ENCODE data around the gene CCDC30. TPM values are rescaled to one million over a fixed set of nuclear protein-coding genes. Genes with fewer than 3 reads are reported as not detected.

Gene CCDC30
- total RNA-seq, 4 donors from 2014 or later, result 0.38 to 2.2 (median 1.0) TPM

GRCh38 chr1:42518908-42519307 is 55.8 kb downstream of the CCDC30 start:
- intact Hi-C loops (cut with DNase I; ENCODE audit: low total_unique reads), result no loop called here
- no peak overlapping the region for H3K4me3 ChIP-seq (ENCODE audit: low read depth, poor library complexity, severe bottlenecking)
- no peak for TF ChIP-seq CTCF (IDR thresholded peaks at IDR 0.05)
- TF ChIP-seq POLR2A (IDR thresholded peaks at IDR 0.05), result no peak
- DNase-seq (ENCODE audit: low spot score in 2 of 2), result no peak
- 0 to 65% methylated on average over 1 of the region's 1 CpG for WGBS, 2 donors

- DNase-seq (ENCODE audit: low spot score in 2 of 2), result no peak
- no peak overlapping the region for H3K4me3 ChIP-seq (ENCODE audit: low read depth, poor library complexity, severe bottlenecking)
- no peak for TF ChIP-seq POLR2A (IDR thresholded peaks at IDR 0.05)
- TF ChIP-seq CTCF (IDR thresholded peaks at IDR 0.05), result no peak
- intact Hi-C loops (cut with DNase I; ENCODE audit: low total_unique reads), result no loop called here
- 88 to 98% methylated on average over 3 of the region's 3 CpGs for WGBS, 2 donors
These were observed 60.1 kb downstream of the CCDC30 start for GRCh38 chr1:42523171-42523570.

GRCh38 chr1:42524330-42524729 is 61.2 kb downstream of the CCDC30 start:
- no peak overlapping the region for H3K4me3 ChIP-seq (ENCODE audit: low read depth, poor library complexity, severe bottlenecking)
- no peak for DNase-seq (ENCODE audit: low spot score in 2 of 2)
- WGBS, 2 donors, result 82 to 89% methylated on average over 3 of the region's 3 CpGs
- TF ChIP-seq POLR2A (IDR thresholded peaks at IDR 0.05) (no peak), CTCF (IDR thresholded peaks at IDR 0.05) (no peak)
- intact Hi-C loops (cut with DNase I; ENCODE audit: low total_unique reads), result no loop called here

- no peak overlapping the region for H3K4me3 ChIP-seq (ENCODE audit: low read depth, poor library complexity, severe bottlenecking)
- WGBS, 2 donors, result 78 to 81% methylated on average over 3 of the region's 3 CpGs
- intact Hi-C loops (cut with DNase I; ENCODE audit: low total_unique reads), result no loop called here
- TF ChIP-seq POLR2A (IDR thresholded peaks at IDR 0.05) (no peak), CTCF (IDR thresholded peaks at IDR 0.05) (no peak)
- no peak for DNase-seq (ENCODE audit: low spot score in 2 of 2)
These were observed 66.7 kb downstream of the CCDC30 start for GRCh38 chr1:42529724-42530181.

GRCh38 chr1:42531043-42531442 is 68.0 kb downstream of the CCDC30 start:
- DNase-seq (ENCODE audit: low spot score in 2 of 2), result no peak
- no peak overlapping the region for H3K4me3 ChIP-seq (ENCODE audit: low read depth, poor library complexity, severe bottlenecking)
- intact Hi-C loops (cut with DNase I; ENCODE audit: low total_unique reads), result no loop called here
- WGBS, 2 donors, result 68 to 76% methylated on average over 2 of the region's 2 CpGs
- TF ChIP-seq CTCF (IDR thresholded peaks at IDR 0.05), result no peak
- no peak for TF ChIP-seq POLR2A (IDR thresholded peaks at IDR 0.05)

- WGBS, 2 donors, result 58 to 68% methylated on average over 6 of the region's 6 CpGs
- H3K4me3 ChIP-seq (ENCODE audit: low read depth, poor library complexity, severe bottlenecking), result no peak overlapping the region
- intact Hi-C loops (cut with DNase I; ENCODE audit: low total_unique reads), result no loop called here
- DNase-seq (ENCODE audit: low spot score in 2 of 2), result no peak
- TF ChIP-seq POLR2A (IDR thresholded peaks at IDR 0.05) (no peak), CTCF (IDR thresholded peaks at IDR 0.05) (no peak)
These were observed 70.2 kb downstream of the CCDC30 start for GRCh38 chr1:42533101-42533863.
